ENCODE results near the gene FRMD3.

DNA sequence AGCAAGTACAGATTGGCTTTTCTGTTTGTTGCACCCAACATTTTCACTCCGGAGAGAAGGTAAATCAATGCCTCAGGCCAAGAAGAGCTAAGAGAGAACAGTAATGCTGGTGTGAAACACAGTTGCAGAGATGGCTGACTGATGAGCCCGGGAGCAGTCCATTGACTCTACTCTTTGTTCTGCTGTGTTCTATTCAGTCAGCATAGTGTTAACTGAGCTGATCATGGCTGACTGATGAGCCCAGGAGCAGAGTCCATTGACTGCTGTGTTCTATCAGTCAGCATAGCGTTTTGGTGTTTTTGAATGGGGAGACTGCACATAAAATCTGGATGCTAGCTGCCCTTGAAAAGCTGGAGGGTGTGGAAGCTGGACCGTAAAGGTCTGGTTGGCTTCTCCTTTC lies 141.4 kb downstream of the FRMD3 start:
- TF ChIP-seq, protein P1, sequence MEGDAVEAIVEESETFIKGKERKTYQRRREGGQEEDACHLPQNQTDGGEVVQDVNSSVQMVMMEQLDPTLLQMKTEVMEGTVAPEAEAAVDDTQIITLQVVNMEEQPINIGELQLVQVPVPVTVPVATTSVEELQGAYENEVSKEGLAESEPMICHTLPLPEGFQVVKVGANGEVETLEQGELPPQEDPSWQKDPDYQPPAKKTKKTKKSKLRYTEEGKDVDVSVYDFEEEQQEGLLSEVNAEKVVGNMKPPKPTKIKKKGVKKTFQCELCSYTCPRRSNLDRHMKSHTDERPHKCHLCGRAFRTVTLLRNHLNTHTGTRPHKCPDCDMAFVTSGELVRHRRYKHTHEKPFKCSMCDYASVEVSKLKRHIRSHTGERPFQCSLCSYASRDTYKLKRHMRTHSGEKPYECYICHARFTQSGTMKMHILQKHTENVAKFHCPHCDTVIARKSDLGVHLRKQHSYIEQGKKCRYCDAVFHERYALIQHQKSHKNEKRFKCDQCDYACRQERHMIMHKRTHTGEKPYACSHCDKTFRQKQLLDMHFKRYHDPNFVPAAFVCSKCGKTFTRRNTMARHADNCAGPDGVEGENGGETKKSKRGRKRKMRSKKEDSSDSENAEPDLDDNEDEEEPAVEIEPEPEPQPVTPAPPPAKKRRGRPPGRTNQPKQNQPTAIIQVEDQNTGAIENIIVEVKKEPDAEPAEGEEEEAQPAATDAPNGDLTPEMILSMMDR (IDR thresholded peaks at IDR 0.05), result no peak
- no peak for TF ChIP-seq POLR2A (IDR thresholded peaks at IDR 0.05)
